HPDE6-E6E7 (cell line): ENCODE measurements around the gene FAM53B.

Experiments
- DNase-seq: peaks from one replicate; pipeline ENCODE4 v3.0.0; 2011; ENCODE audit warnings: missing footprints; ENCODE audit errors: extremely low spot score

FAM53B gene

DNA sequence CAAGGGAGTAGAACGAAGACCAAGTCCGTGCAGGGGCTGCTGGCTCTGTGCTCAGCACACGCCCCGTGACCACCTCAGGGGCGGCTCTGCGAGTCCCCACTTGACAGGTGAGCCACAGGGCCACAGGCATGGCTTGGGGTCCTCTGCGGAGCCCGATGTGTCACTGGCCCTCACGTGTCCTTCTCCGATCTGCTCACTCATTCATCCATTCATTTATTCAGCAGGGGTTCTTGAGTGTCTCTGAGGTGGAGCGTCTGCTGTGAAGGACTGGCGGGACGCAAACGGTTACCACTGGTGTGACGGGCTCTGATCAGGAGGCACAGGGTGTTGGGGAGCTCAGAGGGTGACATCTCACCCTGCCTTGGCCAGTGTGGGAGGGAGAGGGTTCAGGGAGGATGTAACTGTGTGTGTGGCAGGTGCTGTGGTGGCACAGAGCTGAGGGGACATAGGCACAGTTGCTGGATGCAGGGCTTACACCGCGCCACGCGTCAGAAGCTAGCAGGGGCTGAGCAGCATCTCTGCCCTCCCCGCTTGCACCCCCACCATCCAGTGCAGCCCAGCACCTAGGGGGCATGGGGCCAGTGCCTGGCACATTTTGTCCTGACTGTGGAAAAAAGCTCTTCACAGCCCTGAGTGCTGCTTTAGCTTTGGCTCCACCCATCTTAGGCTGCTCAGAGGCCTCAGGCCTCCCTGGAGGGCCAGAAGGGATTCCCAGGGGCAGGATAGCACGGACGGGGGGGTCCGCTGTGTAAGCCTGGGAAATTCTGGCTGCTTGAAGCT lies 165.8 kb downstream of the FAM53B start:
- DNase-seq: no peak

DNA sequence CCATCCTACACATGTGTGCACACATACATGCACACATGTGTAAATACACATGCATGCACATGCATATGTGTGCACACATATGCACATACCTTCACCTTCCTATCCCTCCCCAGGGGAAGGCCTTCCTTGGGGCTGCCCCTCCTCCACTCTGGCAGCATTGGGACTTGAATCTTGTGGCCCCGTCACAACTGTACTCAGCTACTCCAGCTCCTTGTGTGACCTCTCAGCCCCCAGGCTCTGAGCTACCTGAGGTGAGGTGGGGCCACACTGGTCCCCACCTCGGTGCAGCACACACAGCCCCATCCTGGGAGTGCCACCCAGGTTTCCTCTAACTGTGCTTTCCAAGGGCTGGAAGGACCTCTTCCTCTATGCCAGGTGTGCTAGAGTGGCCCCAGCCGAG lies 166.5 kb downstream of the FAM53B start:
- DNase-seq: no peak

DNA sequence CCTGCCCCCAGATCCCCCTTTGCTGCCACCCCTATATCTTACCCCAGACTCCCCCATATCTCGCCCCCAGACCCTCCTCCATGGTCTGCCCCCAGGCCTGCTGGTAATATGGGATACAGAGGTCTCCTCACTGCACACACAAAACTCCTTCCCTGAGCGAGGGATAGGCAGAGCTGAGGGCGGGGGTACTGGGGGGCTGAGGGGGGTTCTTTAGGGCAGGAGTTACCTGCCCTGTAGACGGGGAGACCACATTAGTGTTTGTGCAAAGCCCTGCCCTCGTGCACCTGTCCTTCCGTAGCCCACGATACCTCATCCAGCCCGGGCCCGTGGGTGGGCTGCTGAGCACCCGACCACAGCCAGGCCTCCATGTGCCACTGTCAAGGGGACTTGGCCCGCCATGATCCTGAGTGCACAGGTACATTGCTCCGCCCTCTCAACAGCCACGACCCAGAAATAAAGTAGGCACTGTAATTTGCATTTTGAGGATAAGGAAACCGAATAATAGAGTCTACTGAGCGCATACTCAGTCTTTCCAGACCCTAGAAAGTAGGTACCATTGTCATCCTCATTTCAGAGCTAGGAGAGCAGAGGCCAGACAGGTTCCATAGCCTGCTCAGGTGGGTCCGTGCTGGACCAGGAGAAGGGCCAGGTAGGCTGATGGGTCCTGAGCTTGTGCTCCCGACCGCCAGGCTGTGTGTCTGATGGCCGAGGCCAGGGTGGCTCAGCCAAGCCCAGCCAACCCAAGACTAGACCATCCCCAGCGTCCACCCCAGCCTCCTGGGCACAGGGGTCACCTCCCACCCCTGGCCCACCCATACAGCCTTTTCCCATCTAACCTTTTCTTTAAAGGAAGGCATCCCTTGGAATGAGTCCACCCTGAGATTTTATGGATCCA lies 167.4 kb downstream of the FAM53B start:
- DNase-seq: no peak

DNA sequence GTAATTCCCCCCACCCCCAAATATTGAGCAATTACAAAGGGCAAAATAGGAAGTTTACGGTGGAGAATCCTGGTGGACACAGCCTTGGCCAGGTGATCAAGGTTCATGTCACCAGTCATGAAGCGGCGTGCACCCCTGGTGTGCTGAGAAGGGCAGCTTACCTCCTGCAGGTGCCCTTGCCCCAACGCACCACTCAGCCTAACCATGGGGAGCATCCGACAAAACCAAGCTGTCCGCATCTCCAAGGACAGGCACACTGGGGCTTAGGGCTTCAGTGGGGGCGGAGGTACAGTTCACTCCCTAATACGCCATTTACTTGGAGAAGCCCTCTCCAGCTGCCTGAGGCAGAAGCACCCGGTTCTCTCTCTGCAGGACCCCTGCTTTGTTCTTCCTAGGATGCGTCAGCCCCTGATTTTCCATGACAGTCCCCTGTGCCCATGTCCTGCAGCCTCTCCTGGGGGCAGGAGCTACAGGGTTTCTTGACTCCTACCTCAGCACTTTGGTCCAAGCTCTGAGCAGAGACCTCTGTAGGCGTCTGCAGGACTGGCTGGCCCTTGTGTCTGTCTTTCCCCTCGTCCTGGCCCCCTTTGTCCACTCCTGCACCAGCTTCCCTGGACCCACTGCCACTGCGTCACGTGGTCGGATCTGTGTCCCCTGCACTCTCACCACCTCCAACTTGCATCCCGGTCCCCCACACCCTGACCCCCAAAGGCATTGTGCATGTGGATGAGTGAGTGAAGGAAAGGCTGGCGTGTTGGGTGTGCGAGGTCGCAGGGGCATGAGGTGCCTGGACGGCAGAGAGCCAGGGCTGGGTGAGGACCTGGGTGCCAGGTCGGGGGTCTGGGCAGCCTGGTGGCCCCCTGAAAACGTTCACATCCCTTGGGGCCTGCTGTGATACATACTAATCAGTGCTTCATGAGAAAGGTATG lies 168.8 kb downstream of the FAM53B start:
- no peak for DNase-seq

DNA sequence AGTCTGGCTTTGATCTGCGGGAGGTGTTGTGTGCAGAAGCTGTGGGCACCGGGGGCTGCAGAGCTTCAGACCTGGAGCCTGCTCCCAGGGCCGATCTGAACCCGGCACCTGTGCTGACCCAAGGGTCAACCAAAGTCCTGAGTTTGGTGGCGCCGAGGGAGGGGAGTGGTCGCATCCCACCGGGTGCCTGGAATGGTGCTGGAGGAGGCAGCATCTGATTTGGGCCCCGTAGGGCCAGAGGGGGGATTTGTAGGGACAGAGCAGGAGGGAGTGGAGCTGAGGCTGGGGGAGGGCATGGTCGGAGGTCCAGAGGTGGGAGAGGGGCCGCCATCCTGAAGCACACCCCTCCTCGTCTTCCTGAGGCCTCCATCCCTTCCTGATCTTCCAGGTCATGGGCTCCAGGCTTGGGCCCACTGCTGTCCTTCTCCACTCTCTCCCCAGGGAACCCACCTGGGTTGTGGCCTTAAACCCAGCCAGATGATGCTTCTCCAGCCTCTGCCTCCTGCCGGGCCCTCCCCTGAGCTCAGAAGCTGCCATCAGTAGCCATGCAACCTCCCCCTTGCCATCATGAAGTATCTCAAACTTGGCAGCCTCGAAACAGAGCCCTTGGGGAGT lies 169.6 kb downstream of the FAM53B start:
- DNase-seq: no peak

DNA sequence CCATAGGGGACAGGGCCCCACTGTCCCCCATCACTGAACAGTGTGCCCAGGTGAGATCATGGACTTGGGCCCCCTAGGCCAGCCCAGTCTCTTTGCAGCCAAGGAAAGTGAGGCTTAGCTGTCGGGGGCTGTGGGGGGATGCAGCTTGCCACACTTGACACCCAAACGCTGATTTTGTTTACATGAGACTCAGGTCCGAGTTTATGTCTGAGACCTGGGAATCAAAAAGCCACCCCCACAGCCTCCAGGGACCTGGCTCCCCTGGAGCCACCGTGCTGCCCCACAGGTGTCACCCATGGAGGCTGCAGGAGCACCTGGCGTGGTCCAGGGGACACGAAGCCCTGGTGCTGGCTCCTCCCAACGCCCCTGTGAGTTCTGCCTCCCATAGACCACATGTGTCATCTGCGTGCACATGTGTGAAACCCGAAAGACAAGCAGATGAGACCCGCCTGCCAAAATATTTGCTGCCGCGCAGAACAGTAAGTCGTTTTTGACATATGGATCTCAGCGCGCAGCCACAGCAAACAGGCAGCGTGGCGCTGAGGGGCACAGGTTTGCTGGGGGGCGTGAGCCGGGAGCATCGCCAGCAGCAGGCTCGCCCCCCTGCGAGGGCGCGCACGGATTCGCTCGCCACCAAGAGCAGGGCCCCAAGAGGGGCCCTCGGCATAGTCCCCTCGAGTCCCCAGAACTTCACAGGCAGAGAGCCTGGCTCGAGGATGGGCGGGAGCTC lies 170.3 kb downstream of the FAM53B start:
- DNase-seq: no peak

DNA sequence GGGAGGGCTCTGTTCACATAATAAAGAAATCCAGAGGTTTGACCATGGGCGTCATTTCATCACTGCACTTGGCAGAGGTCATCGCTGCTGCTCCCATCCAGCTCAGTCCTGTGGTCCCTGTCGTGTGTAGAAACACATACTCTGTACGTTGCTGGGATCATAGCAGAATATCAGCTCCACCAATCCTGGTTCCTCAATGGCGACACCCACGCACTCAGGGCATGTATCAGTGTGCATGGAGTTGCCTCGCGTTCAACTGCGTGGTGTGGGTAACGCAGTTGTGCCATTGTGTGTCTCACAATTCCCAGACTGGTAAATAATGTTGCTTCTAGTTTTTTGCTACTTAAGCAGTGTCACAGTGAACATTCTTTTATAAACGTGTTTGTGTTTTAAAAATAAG lies 171.4 kb downstream of the FAM53B start:
- no peak for DNase-seq

DNA sequence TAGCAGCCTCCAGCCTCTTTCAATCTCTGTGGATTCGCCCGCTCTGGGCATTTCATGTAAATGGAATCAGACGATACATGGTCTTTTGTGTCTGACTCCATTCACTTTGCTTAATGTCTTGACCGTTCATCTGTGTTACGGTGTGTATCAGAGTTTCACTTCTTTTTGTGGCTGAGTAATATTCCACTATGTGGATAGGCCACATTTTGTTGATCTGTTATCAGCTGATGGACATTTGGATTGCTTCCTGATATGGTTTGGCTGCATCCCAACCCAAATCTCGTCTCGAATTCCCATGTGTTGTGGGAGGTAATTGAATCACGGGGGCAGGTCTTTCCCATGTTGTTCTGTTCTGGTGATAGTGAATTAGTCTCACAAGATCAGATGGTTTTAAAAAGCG lies 173.5 kb downstream of the FAM53B start:
- no peak for DNase-seq

DNA sequence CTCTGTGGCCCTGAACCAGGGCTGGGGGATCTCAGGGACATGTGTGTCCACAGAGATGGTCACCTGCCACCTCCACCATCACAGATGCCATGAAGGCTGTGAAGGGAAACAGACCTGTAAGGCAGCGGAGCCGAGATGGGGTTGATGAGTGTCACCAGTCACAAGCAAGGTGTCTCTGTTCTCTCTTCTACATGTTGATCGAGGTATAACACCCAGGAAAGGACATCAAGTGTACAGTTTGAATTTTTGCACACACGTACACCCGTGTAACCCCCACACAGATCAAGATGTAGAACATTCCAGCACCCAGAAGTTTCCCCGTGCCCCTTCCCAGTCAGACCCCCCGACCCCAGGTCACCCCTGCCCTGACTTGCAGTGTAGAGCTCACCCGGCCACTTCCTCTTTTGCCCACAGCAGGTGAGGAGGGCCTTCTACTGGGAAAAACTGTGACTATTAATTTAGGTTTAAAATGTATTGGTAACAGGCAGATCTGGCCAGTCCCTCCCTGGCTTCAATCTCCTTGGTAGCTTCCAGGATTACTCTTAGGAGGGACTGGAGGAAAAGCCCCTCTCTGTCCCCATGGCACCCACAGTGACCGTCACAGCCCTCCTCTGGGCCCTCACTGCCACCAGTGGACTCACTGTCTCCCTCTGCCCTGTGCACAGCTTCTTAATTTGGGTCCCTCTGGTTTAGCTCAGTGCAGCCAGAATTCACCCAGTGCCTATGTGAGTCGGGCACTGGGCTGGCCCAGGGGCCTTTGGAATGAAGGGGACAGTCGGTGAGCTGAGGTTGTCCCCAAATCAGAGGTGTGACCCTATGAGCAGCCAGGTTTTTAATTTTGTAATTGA lies 174.3 kb downstream of the FAM53B start:
- no peak for DNase-seq
